ENCODE measurements around the gene ASAH2B.

The ASAH2B gene

GRCh38 chr10:50796693-50797092 is 57.0 kb downstream of the ASAH2B start:
- WGBS (ENCODE audit: extremely low coverage, insufficient coverage, insufficient read length): no CpG with 5 or more reads among the region's 1 CpG
- Histone ChIP-seq H3K4ac (ENCODE audit: low read depth, low read length) (no peak overlapping the region), H3K36me3 (ENCODE audit: control insufficient read depth in 1 of 2, insufficient read depth in 2 of 2, low read length in 2 of 2) (no peaks in the 10 kb centered on the region), H2AFZ (ENCODE audit: insufficient read depth, low read length, poor library complexity) (no peak overlapping the region), H3K18ac (ENCODE audit: low read length) (no peak overlapping the region), H4K91ac (ENCODE audit: low read depth, low read length) (no peak overlapping the region), H2BK120ac (ENCODE audit: insufficient read depth, low read length, poor library complexity) (no peak overlapping the region), H3K79me1 (ENCODE audit: low read length) (no peaks in the 10 kb centered on the region), H3K27me3 (ENCODE audit: insufficient read depth, low read length) (no peaks in the 10 kb centered on the region), H3K27ac (ENCODE audit: low read depth, low read length) (no peak overlapping the region), H2AK5ac (ENCODE audit: low read length) (no peak overlapping the region), H4K8ac (ENCODE audit: low read depth, low read length) (no peak overlapping the region), H3K4me1 (ENCODE audit: control insufficient read depth in 1 of 2, insufficient read depth in 2 of 2, low read length in 2 of 2) (no peaks in the 10 kb centered on the region), H2BK12ac (ENCODE audit: low read length) (no peak overlapping the region), H3K79me2 (ENCODE audit: control insufficient read depth, insufficient read depth, low read length, poor library complexity) (no peaks in the 10 kb centered on the region), H2BK5ac (ENCODE audit: low read depth, low read length, poor library complexity) (no peak overlapping the region), H3K14ac (ENCODE audit: low read length) (no peak overlapping the region), H3K9me3 (ENCODE audit: insufficient read depth, low read depth, low read length) (no peaks in the 10 kb centered on the region), H4K12ac (ENCODE audit: low read depth, low read length) (no peak overlapping the region), H3K4me2 (ENCODE audit: low read length) (no peak overlapping the region), H3K9ac (ENCODE audit: low read length) (no peak overlapping the region), H3K23ac (ENCODE audit: low read length) (no peak overlapping the region), H3K4me3 (ENCODE audit: low read depth, low read length) (no peak overlapping the region)
- no peak for DNase-seq

GRCh38 chr10:50798297-50798696 is 58.6 kb downstream of the ASAH2B start:
- H3K9me3 ChIP-seq (ENCODE audit: insufficient read depth, low read depth, low read length): no peaks in the 10 kb centered on the region
- no peaks in the 10 kb centered on the region for H3K79me1 ChIP-seq (ENCODE audit: low read length)
- H3K4me1 ChIP-seq (ENCODE audit: control insufficient read depth in 1 of 2, insufficient read depth in 2 of 2, low read length in 2 of 2): no peaks in the 10 kb centered on the region
- H3K27ac ChIP-seq (ENCODE audit: low read depth, low read length): no peak overlapping the region
- no CpG with 5 or more reads among the region's 3 CpGs for WGBS (ENCODE audit: extremely low coverage, insufficient coverage, insufficient read length)
- H3K18ac ChIP-seq (ENCODE audit: low read length): no peak overlapping the region
- DNase-seq: no peak
- no peak overlapping the region for H4K91ac ChIP-seq (ENCODE audit: low read depth, low read length)
- no peak overlapping the region for H3K4ac ChIP-seq (ENCODE audit: low read depth, low read length)
- H3K23ac ChIP-seq (ENCODE audit: low read length): no peak overlapping the region
- H3K27me3 ChIP-seq (ENCODE audit: insufficient read depth, low read length): no peaks in the 10 kb centered on the region
- H3K36me3 ChIP-seq (ENCODE audit: control insufficient read depth in 1 of 2, insufficient read depth in 2 of 2, low read length in 2 of 2): no peaks in the 10 kb centered on the region
- H4K8ac ChIP-seq (ENCODE audit: low read depth, low read length): no peak overlapping the region
- no peak overlapping the region for H2BK12ac ChIP-seq (ENCODE audit: low read length)
- H2AFZ ChIP-seq (ENCODE audit: insufficient read depth, low read length, poor library complexity): no peak overlapping the region
- no peak overlapping the region for H3K4me3 ChIP-seq (ENCODE audit: low read depth, low read length)
- H2BK5ac ChIP-seq (ENCODE audit: low read depth, low read length, poor library complexity): no peak overlapping the region
- no peak overlapping the region for H3K14ac ChIP-seq (ENCODE audit: low read length)
- no peak overlapping the region for H3K9ac ChIP-seq (ENCODE audit: low read length)
- no peak overlapping the region for H2AK5ac ChIP-seq (ENCODE audit: low read length)
- no peak overlapping the region for H4K12ac ChIP-seq (ENCODE audit: low read depth, low read length)
- H2BK120ac ChIP-seq (ENCODE audit: insufficient read depth, low read length, poor library complexity): no peak overlapping the region
- H3K79me2 ChIP-seq (ENCODE audit: control insufficient read depth, insufficient read depth, low read length, poor library complexity): no peaks in the 10 kb centered on the region
- H3K4me2 ChIP-seq (ENCODE audit: low read length): no peak overlapping the region

- Histone ChIP-seq H2AK5ac (ENCODE audit: low read length) (no peak overlapping the region), H3K27ac (ENCODE audit: low read depth, low read length) (no peak overlapping the region), H3K79me1 (ENCODE audit: low read length) (no peaks in the 10 kb centered on the region), H3K14ac (ENCODE audit: low read length) (no peak overlapping the region), H2BK12ac (ENCODE audit: low read length) (no peak overlapping the region), H3K4me2 (ENCODE audit: low read length) (no peak overlapping the region), H3K36me3 (ENCODE audit: control insufficient read depth in 1 of 2, insufficient read depth in 2 of 2, low read length in 2 of 2) (no peaks in the 10 kb centered on the region), H2BK120ac (ENCODE audit: insufficient read depth, low read length, poor library complexity) (no peak overlapping the region), H3K27me3 (ENCODE audit: insufficient read depth, low read length) (no peaks in the 10 kb centered on the region), H3K4me1 (ENCODE audit: control insufficient read depth in 1 of 2, insufficient read depth in 2 of 2, low read length in 2 of 2) (no peaks in the 10 kb centered on the region), H4K91ac (ENCODE audit: low read depth, low read length) (no peak overlapping the region), H4K8ac (ENCODE audit: low read depth, low read length) (no peak overlapping the region), H3K4me3 (ENCODE audit: low read depth, low read length) (no peak overlapping the region), H4K12ac (ENCODE audit: low read depth, low read length) (no peak overlapping the region), H3K9ac (ENCODE audit: low read length) (no peak overlapping the region), H3K18ac (ENCODE audit: low read length) (no peak overlapping the region), H3K9me3 (ENCODE audit: insufficient read depth, low read depth, low read length) (no peaks in the 10 kb centered on the region), H2BK5ac (ENCODE audit: low read depth, low read length, poor library complexity) (no peak overlapping the region), H3K23ac (ENCODE audit: low read length) (no peak overlapping the region), H3K4ac (ENCODE audit: low read depth, low read length) (no peak overlapping the region), H3K79me2 (ENCODE audit: control insufficient read depth, insufficient read depth, low read length, poor library complexity) (no peaks in the 10 kb centered on the region), H2AFZ (ENCODE audit: insufficient read depth, low read length, poor library complexity) (no peak overlapping the region)
- no CpG with 5 or more reads among the region's 1 CpG for WGBS (ENCODE audit: extremely low coverage, insufficient coverage, insufficient read length)
- DNase-seq: no peak
Measured at GRCh38 chr10:50799595-50799994, 59.9 kb downstream of the ASAH2B start.

GRCh38 chr10:50805981-50806622 is 66.4 kb downstream of the ASAH2B start:
- Histone ChIP-seq H3K27ac (ENCODE audit: low read depth, low read length) (no peak overlapping the region), H3K9me3 (ENCODE audit: insufficient read depth, low read depth, low read length) (no peaks in the 10 kb centered on the region), H3K23ac (ENCODE audit: low read length) (no peak overlapping the region), H4K91ac (ENCODE audit: low read depth, low read length) (no peak overlapping the region), H3K14ac (ENCODE audit: low read length) (no peak overlapping the region), H3K79me1 (ENCODE audit: low read length) (no peaks in the 10 kb centered on the region), H3K4me2 (ENCODE audit: low read length) (no peak overlapping the region), H2AFZ (ENCODE audit: insufficient read depth, low read length, poor library complexity) (no peak overlapping the region), H3K79me2 (ENCODE audit: control insufficient read depth, insufficient read depth, low read length, poor library complexity) (no peaks in the 10 kb centered on the region), H3K27me3 (ENCODE audit: insufficient read depth, low read length) (no peaks in the 10 kb centered on the region), H2BK120ac (ENCODE audit: insufficient read depth, low read length, poor library complexity) (no peak overlapping the region), H3K36me3 (ENCODE audit: control insufficient read depth in 1 of 2, insufficient read depth in 2 of 2, low read length in 2 of 2) (no peaks in the 10 kb centered on the region), H2BK12ac (ENCODE audit: low read length) (no peak overlapping the region), H4K12ac (ENCODE audit: low read depth, low read length) (no peak overlapping the region), H4K8ac (ENCODE audit: low read depth, low read length) (no peak overlapping the region), H3K4me1 (ENCODE audit: control insufficient read depth in 1 of 2, insufficient read depth in 2 of 2, low read length in 2 of 2) (no peaks in the 10 kb centered on the region), H2AK5ac (ENCODE audit: low read length) (no peak overlapping the region), H3K4ac (ENCODE audit: low read depth, low read length) (no peak overlapping the region), H2BK5ac (ENCODE audit: low read depth, low read length, poor library complexity) (no peak overlapping the region), H3K18ac (ENCODE audit: low read length) (no peak overlapping the region), H3K4me3 (ENCODE audit: low read depth, low read length) (no peak overlapping the region), H3K9ac (ENCODE audit: low read length) (no peak overlapping the region)
- DNase-seq: no peak
- no CpG with 5 or more reads among the region's 2 CpGs for WGBS (ENCODE audit: extremely low coverage, insufficient coverage, insufficient read length)
